ENCODE results near the gene MRPL24. TPM values are rescaled to one million over a fixed set of nuclear protein-coding genes. Genes with fewer than 3 reads are reported as not detected.

MRPL24 gene
- total and polyA plus RNA-seq, 9 of the 15 experiments (the other 6 are each of a cell fraction or from before 2014, with no cell fraction given): 74.3 to 267 (median 113) TPM

DNA sequence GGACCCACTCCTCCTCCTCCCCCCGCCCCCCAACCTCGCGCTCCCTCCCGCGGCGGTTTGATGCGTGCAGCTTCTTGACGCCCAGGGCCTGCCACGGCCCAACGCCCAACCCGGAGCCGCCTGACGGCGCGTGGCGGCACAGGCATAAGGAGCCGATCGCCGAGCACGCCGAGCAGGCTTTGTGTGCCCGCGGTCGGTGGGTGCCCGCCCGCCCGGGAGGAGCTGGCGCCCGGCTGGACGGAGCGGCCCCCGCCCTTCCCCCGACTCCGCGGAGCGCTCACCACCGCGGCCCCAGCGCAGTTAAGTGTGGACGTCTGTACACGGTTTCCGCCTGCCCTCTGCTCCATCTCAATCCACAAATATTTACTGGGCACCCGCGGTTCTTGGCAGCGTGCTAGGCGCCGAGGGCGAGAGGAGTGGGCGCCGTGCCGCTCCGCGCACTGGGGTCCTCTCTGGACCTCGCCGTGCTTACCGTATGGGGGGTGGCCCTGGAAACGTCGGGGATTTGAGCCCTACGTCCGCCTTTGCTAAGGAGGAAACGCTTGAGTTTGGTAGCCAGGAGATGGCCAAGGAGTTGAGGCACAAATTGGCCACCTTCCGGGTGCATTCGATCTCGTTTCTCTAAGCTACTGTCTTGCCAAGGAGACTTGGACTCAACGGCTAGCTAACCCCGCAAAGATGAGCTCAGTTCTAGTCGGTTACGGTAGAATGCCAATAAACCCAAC is 11.0 kb upstream of the MRPL24 start (continued):
- TF ChIP-seq NUFIP1 (IDR thresholded peaks at IDR 0.05; ENCODE audit: partially characterized antibody) (no peak), ZNF780A (CRISPR knock-in tag; IDR thresholded peaks at IDR 0.05) (no peak), CEBPG (CRISPR knock-in tag; IDR thresholded peaks at IDR 0.05) (no peak), CEBPG (tag; conservative IDR thresholded peaks at IDR 0.05 in 1 of 2, IDR thresholded peaks at IDR 0.05 in 1 of 2) (no peak), CBFA2T2 (conservative IDR thresholded peaks at IDR 0.05) (no peak), ATF1 (CRISPR knock-in tag; IDR thresholded peaks at IDR 0.05) (peak; percentile 53; the same call in 1 of the 2 replicates), ATF1 (tag; IDR thresholded peaks at IDR 0.05) (peak; percentile 66), ILK (tag; IDR thresholded peaks at IDR 0.05; ENCODE audit: borderline replicate concordance, low read depth) (no peak), SLC30A9 (CRISPR knock-in tag; IDR thresholded peaks at IDR 0.05) (no peak), SNRNP70 (optimal IDR thresholded peaks at IDR 0.05; ENCODE audit: low read depth, low read length) (no peak), IRF2 (CRISPR knock-in tag; IDR thresholded peaks at IDR 0.05) (no peak), CCAR2 (IDR thresholded peaks at IDR 0.05; ENCODE audit: low read depth, low read length) (no peak), ZNF316 (IDR thresholded peaks at IDR 0.05) (no peak)
- TF ChIP-seq, protein P1, sequence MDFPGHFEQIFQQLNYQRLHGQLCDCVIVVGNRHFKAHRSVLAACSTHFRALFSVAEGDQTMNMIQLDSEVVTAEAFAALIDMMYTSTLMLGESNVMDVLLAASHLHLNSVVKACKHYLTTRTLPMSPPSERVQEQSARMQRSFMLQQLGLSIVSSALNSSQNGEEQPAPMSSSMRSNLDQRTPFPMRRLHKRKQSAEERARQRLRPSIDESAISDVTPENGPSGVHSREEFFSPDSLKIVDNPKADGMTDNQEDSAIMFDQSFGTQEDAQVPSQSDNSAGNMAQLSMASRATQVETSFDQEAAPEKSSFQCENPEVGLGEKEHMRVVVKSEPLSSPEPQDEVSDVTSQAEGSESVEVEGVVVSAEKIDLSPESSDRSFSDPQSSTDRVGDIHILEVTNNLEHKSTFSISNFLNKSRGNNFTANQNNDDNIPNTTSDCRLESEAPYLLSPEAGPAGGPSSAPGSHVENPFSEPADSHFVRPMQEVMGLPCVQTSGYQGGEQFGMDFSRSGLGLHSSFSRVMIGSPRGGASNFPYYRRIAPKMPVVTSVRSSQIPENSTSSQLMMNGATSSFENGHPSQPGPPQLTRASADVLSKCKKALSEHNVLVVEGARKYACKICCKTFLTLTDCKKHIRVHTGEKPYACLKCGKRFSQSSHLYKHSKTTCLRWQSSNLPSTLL (IDR thresholded peaks at IDR 0.05): no peak
- TF ChIP-seq, protein P2, sequence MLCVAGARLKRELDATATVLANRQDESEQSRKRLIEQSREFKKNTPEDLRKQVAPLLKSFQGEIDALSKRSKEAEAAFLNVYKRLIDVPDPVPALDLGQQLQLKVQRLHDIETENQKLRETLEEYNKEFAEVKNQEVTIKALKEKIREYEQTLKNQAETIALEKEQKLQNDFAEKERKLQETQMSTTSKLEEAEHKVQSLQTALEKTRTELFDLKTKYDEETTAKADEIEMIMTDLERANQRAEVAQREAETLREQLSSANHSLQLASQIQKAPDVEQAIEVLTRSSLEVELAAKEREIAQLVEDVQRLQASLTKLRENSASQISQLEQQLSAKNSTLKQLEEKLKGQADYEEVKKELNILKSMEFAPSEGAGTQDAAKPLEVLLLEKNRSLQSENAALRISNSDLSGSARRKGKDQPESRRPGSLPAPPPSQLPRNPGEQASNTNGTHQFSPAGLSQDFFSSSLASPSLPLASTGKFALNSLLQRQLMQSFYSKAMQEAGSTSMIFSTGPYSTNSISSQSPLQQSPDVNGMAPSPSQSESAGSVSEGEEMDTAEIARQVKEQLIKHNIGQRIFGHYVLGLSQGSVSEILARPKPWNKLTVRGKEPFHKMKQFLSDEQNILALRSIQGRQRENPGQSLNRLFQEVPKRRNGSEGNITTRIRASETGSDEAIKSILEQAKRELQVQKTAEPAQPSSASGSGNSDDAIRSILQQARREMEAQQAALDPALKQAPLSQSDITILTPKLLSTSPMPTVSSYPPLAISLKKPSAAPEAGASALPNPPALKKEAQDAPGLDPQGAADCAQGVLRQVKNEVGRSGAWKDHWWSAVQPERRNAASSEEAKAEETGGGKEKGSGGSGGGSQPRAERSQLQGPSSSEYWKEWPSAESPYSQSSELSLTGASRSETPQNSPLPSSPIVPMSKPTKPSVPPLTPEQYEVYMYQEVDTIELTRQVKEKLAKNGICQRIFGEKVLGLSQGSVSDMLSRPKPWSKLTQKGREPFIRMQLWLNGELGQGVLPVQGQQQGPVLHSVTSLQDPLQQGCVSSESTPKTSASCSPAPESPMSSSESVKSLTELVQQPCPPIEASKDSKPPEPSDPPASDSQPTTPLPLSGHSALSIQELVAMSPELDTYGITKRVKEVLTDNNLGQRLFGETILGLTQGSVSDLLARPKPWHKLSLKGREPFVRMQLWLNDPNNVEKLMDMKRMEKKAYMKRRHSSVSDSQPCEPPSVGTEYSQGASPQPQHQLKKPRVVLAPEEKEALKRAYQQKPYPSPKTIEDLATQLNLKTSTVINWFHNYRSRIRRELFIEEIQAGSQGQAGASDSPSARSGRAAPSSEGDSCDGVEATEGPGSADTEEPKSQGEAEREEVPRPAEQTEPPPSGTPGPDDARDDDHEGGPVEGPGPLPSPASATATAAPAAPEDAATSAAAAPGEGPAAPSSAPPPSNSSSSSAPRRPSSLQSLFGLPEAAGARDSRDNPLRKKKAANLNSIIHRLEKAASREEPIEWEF (CRISPR knock-in tag; IDR thresholded peaks at IDR 0.05): no peak
